ENCODE data around the gene ZNF805. TPM values are rescaled to one million over a fixed set of nuclear protein-coding genes. Genes with fewer than 3 reads are reported as not detected.

ZNF805 gene
- total and polyA plus RNA-seq, 11 donors, result 0.80 to 15.3 (median 10.2) TPM

DNA sequence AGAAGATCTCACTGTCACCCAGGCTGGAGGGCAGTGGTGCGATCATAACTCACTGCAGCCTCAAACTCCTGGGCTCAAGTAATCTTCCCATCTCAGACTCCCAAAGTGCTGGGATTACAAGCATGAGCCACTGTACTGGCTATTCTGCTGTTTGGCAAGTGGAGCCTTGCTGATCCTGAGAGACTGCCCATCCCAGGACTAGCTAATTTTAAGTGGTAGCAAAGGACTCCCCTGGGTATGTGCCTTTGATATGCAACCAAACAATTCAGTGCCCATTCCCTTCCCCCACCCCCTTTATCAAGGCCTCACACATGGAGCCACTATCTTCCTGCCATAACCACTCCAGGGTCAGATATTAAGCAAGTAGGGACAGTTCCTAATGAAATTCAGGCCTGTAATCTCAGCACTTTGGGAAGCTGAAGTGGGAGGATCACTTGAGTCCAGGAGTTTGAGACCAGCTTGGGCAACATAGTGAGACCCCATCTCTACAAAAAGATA is 22.9 kb downstream of the ZNF805 start:
- H3K9me3 ChIP-seq, result no peaks in the 10 kb centered on the region
- WGBS, 4 donors, result 85 to 98% (median 94%) methylated on average over 1 of the region's 1 CpG
- no peak overlapping the region for H3K27ac ChIP-seq
- peaks cover 0 to 37% (median 17%) of the 10 kb centered on the region in 9 donors for H3K36me3 ChIP-seq
- peak in 1 of 4 donors; percentile 41 for ATAC-seq
- TF ChIP-seq POLR2A (IDR thresholded peaks at IDR 0.05), result no peak
- TF ChIP-seq, protein P1, sequence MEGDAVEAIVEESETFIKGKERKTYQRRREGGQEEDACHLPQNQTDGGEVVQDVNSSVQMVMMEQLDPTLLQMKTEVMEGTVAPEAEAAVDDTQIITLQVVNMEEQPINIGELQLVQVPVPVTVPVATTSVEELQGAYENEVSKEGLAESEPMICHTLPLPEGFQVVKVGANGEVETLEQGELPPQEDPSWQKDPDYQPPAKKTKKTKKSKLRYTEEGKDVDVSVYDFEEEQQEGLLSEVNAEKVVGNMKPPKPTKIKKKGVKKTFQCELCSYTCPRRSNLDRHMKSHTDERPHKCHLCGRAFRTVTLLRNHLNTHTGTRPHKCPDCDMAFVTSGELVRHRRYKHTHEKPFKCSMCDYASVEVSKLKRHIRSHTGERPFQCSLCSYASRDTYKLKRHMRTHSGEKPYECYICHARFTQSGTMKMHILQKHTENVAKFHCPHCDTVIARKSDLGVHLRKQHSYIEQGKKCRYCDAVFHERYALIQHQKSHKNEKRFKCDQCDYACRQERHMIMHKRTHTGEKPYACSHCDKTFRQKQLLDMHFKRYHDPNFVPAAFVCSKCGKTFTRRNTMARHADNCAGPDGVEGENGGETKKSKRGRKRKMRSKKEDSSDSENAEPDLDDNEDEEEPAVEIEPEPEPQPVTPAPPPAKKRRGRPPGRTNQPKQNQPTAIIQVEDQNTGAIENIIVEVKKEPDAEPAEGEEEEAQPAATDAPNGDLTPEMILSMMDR (IDR thresholded peaks at IDR 0.05), result no peak
- no peak for DNase-seq
- H3K4me3 ChIP-seq, result no peak overlapping the region
- H3K27me3 ChIP-seq, result no peaks in the 10 kb centered on the region
- no peaks in the 10 kb centered on the region for H3K4me1 ChIP-seq
- intact Hi-C loops (cut with DNase I), result no loop called here

DNA sequence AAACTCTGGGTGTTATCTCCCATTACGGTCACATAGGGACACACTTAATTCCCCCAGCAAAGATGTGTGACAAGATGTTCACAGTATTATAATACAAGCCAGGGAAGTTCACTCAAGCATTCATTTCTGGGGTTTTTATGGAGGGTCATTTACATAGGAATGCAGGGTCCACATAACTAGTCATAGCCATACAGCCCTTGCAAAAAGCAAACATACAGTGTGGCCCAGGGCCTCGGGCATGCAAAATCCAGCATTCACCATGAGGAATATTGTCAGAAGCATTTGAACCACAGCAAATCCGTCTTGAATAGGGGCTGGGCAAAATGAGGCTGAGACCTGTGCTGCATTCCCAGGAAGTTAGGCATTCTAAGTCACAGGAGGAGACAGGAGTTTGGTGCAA is 26.9 kb downstream of the ZNF805 start:
- ATAC-seq (no peak), DNase-seq (no peak)
- Histone ChIP-seq H3K27me3 (no peaks in the 10 kb centered on the region), H3K9me3 (no peaks in the 10 kb centered on the region), H3K4me3 (no peak overlapping the region), H3K36me3 (peaks cover 0 to 20% (median 8%) of the 10 kb centered on the region in 9 donors), H3K27ac (no peak overlapping the region), H3K4me1 (no peaks in the 10 kb centered on the region)
- WGBS, 4 donors, result 86 to 93% (median 88%) methylated on average over 3 of the region's 3 CpGs
- TF ChIP-seq, protein P1 (IDR thresholded peaks at IDR 0.05), result no peak
- no peak for TF ChIP-seq POLR2A (IDR thresholded peaks at IDR 0.05)
- intact Hi-C loops (cut with DNase I), result no loop called here

DNA sequence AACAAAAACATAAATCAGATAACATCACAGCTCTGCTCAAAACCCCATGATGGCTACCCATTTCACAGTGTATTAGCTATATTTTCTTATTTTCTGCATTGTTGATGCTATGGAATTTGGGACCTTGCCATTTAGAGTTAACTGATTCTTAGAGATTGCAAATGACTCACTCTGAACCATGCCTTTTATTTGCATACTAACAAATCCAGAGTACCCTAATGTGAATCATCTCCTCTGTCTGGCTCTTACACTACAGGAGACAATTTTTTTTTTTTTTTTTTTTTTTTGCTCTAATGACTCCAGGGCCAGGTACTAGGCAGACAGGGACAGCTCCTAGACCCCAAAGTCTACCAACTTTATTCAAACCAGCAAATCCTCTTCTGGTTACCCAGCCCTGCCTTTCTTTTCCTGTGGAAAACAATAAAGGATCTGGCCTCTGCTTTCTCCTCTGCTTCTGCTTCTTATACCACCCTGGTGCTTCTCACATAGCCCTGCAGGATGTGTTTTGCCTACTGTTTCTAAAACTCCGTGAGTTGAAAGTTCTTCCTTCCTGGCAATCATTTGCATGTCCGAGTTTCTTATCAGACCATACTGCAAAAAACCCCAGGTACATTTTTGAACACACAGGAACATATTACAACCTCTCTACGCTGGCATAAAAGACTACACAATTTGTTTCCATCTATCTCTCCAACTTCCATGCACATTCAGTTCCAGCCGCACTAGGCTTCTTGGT is 29.3 kb downstream of the ZNF805 start:
- H3K9me3 ChIP-seq, result no peaks in the 10 kb centered on the region
- intact Hi-C loops (cut with DNase I), result no loop called here
- TF ChIP-seq, protein P1 (IDR thresholded peaks at IDR 0.05), result no peak
- TF ChIP-seq POLR2A (IDR thresholded peaks at IDR 0.05), result no peak
- no peak overlapping the region for H3K4me3 ChIP-seq
- H3K36me3 ChIP-seq, result peaks cover 0 to 26% (median 12%) of the 10 kb centered on the region in 9 donors
- WGBS, 4 donors, result 79 to 90% (median 86%) methylated on average over 4 of the region's 4 CpGs
- H3K27ac ChIP-seq, result no peak overlapping the region
- no peak for DNase-seq
- ATAC-seq, result no peak
- H3K4me1 ChIP-seq, result no peaks in the 10 kb centered on the region
- H3K27me3 ChIP-seq, result no peaks in the 10 kb centered on the region

DNA sequence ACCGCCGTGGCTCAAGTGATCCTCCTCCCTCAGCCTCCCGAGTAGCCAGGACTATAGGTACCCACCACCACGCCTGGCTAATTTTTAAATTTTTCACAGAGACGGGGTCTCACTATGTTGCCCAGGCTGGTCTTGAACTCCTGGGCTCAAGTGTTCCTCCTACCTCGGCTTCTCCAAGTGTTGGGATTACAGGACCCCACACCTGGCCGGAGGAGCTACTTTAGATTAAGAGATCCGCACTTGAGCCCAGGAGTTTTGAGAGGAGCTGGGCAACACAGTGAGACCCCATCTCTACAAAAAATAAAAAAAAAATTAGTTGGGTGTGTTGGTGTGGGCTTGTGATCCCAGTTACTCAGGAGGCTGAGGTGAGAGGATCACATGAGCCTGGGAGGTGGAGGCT is 30.8 kb downstream of the ZNF805 start:
- Histone ChIP-seq H3K36me3 (peaks cover 0 to 30% (median 13%) of the 10 kb centered on the region in 9 donors), H3K4me3 (no peak overlapping the region), H3K9me3 (no peaks in the 10 kb centered on the region), H3K4me1 (no peaks in the 10 kb centered on the region), H3K27me3 (no peaks in the 10 kb centered on the region), H3K27ac (no peak overlapping the region)
- TF ChIP-seq, protein P1 (IDR thresholded peaks at IDR 0.05), result no peak
- no peak for TF ChIP-seq POLR2A (IDR thresholded peaks at IDR 0.05)
- no peak for DNase-seq
- WGBS, 4 donors, result 91 to 98% (median 96%) methylated on average over 7 to 8 of the region's 8 CpGs
- intact Hi-C loops (cut with DNase I), result no loop called here
- ATAC-seq, result no peak

Measured in heart left ventricle (tissue), 16 donors.